Retina (tissue), 1 donor: Measurements from ENCODE around the gene BCL6B.
"Not testable (repeated sequence)": the region's sequence is repeated elsewhere in the genome, so short reads cannot be mapped to it uniquely, and the experiment has no call there.

Experiments
- DNase-seq: peaks from one replicate; pipeline ENCODE4 v3.0.0-alpha.2; 2016

The BCL6B gene

GRCh38 chr17:7034955-7035590 lies 12.2 kb downstream of the BCL6B start:
- DNase-seq, result no peak

GRCh38 chr17:7035591-7036368 lies 12.9 kb downstream of the BCL6B start, which contains the start of gene SLC16A13:
Gene SLC16A13 (plus strand): TSS chr17:7036015. CDS start chr17:7036383, 368 bp downstream.
- peak; percentile 95 for DNase-seq

- no peak for DNase-seq
Measured at GRCh38 chr17:7038025-7038862, 15.4 kb downstream of the BCL6B start.

- no peak for DNase-seq
Measured at GRCh38 chr17:7039832-7040231, 17.0 kb downstream of the BCL6B start.

GRCh38 chr17:7041607-7042500 lies 19.0 kb downstream of the BCL6B start:
- peak; percentile 19 for DNase-seq

GRCh38 chr17:7042501-7043181 lies 19.8 kb downstream of the BCL6B start:
- peak; percentile 66 for DNase-seq

- DNase-seq, result no peak
Measured at GRCh38 chr17:7043182-7043496, 20.3 kb downstream of the BCL6B start.

GRCh38 chr17:7043497-7044198 lies 20.8 kb downstream of the BCL6B start, which contains the start of gene SLC16A11:
Gene SLC16A11 (minus strand): TSS chr17:7044092. CDS start chr17:7043513, 579 bp downstream.
- peak; percentile 71 for DNase-seq

- peak; percentile 74 for DNase-seq
Measured at GRCh38 chr17:7045492-7046126, 22.8 kb downstream of the BCL6B start.

GRCh38 chr17:7046127-7046724 lies 23.4 kb downstream of the BCL6B start:
- peak; percentile 77 for DNase-seq

GRCh38 chr17:7046725-7047397 lies 24.0 kb downstream of the BCL6B start:
- DNase-seq, result peak; percentile 59

GRCh38 chr17:7047566-7047965 lies 24.7 kb downstream of the BCL6B start:
- no peak for DNase-seq

- DNase-seq, result no peak
Measured at GRCh38 chr17:7048968-7049367, 26.1 kb downstream of the BCL6B start.

GRCh38 chr17:7050583-7050982 lies 27.7 kb downstream of the BCL6B start:
- DNase-seq, result not testable (repeated sequence)

GRCh38 chr17:7056386-7056785 lies 33.5 kb downstream of the BCL6B start:
- no peak for DNase-seq

GRCh38 chr17:7058831-7059447 lies 36.1 kb downstream of the BCL6B start:
- DNase-seq, result no peak

GRCh38 chr17:7060165-7060891 lies 37.5 kb downstream of the BCL6B start:
- DNase-seq, result no peak

- no peak for DNase-seq
Measured at GRCh38 chr17:7063518-7064094, 40.8 kb downstream of the BCL6B start.
